Activated CD8-positive, alpha-beta memory T cell treated with anti-CD3 and anti-CD28 coated beads, Interleukin-2, amount 10 ng/mL, durations not matched to agents 7 days and 5 days (primary cell): ENCODE measurements around the gene EMILIN2. TPM values are rescaled to one million over a fixed set of nuclear protein-coding genes. Genes with fewer than 3 reads are reported as not detected.

ENCODE experiments used
- ATAC-seq: fragments of 150-1000 bp; cut with Tn5 transposase; one replicate; pipeline ENCODE4 v1.10.0; 2021; ENCODE audit warnings: moderate library complexity
- CTCF ChIA-PET: fragments of 350-600 bp; sonication (Branson Sonifier 250); formaldehyde crosslinking; loops from one replicate; lab custom pipeline; 2021; ENCODE audit warnings: antibody characterized with exemption; lab: Charles Lee
- DNase-seq: peaks from one replicate; pipeline ENCODE4 v3.0.0-alpha.2; 2020
- H3K27ac Mint-ChIP-seq: one replicate; pipeline ENCODE4 v1.8.0; 2021; ENCODE audit warnings: mild to moderate bottlenecking, mixed read lengths
- H3K27me3 Mint-ChIP-seq: one replicate; pipeline ENCODE4 v1.8.0; 2021; ENCODE audit warnings: mixed read lengths
- H3K36me3 Mint-ChIP-seq: one replicate; pipeline ENCODE4 v1.8.0; 2021; ENCODE audit warnings: mild to moderate bottlenecking, mixed read lengths
- H3K4me1 Mint-ChIP-seq: one replicate; pipeline ENCODE4 v1.8.0; 2021; ENCODE audit warnings: mixed read lengths
- H3K4me3 Mint-ChIP-seq: one replicate; pipeline ENCODE4 v1.8.0; 2021; ENCODE audit warnings: mild to moderate bottlenecking, moderate library complexity, mixed read lengths
- H3K9me3 Mint-ChIP-seq: one replicate; pipeline ENCODE4 v1.8.0; 2022; ENCODE audit warnings: low read depth, mixed read lengths
- total RNA-seq, 2 experiments: library from RNA; stranded (reverse); gene quantifications; one replicate each; pipeline ENCODE4 v1.2.3, GENCODE V29; 2021

The EMILIN2 gene
- total RNA-seq, 2 experiments from 2014 or later = 17.3 to 19.0 TPM

DNA sequence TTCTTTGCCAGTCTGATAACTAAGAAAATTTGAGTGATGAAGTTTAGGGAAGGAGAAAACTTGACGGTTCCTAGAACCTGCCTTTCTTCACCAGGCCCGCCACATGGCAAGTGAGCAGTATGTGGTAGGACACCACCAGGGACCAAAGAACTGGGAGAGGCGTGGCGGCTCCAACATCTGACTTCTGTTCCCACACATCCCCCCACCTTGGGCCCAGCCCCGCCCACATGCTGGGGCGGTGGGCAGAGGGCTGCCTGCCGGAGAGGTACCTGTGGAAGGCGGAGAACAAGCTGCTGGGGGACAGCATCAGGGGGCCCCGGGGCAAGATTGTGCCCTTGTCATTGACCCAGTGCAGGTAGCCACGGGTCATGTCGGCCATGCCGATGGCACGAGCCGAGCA lies 75.0 kb downstream of the EMILIN2 start:
- ATAC-seq = no peak
- no peaks in the 10 kb centered on the region for H3K27me3 Mint-ChIP-seq
- no peak overlapping the region for H3K27ac Mint-ChIP-seq
- H3K9me3 Mint-ChIP-seq = no peaks in the 10 kb centered on the region
- no peak for DNase-seq
- H3K4me1 Mint-ChIP-seq = peaks cover 4% of the 10 kb centered on the region
- CTCF ChIA-PET = interaction anchor here (1.7 kb wide), 1 partner anchor 207 kb away, joined by 5 read pairs; no protein-coding TSS in a partner anchor
- no peak overlapping the region for H3K4me3 Mint-ChIP-seq
- peaks cover 50% of the 10 kb centered on the region for H3K36me3 Mint-ChIP-seq

DNA sequence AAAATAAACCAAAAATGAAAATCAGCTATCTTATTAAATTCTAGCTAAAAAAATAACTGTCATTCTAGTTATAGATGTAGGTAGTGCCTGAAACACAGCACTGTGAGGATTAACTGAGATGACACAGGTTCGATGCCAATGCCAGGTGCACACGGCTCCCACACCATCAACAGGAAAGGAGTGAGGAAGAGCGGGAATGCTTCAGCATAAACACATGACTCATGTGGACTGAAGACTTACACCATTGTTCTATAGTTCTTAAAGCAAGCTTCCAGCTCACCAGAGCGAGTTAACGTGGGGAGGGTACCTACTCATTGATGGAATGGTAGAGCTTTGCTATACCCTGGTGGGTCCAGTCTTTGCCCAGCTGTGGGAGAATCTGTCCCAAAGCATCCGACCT lies 76.7 kb downstream of the EMILIN2 start:
- Mint-ChIP-seq H3K9me3 (no peaks in the 10 kb centered on the region), H3K36me3 (peaks cover 50% of the 10 kb centered on the region), H3K4me3 (no peak overlapping the region), H3K27ac (no peak overlapping the region), H3K4me1 (no peaks in the 10 kb centered on the region), H3K27me3 (no peaks in the 10 kb centered on the region)
- DNase-seq (no peak), ATAC-seq (no peak)
- CTCF ChIA-PET = interaction anchor here (0.8 to 2.8 kb wide), 5 partner anchors 10 to 228 kb away, joined by 3 to 12 read pairs (median 5); no protein-coding TSS in a partner anchor

DNA sequence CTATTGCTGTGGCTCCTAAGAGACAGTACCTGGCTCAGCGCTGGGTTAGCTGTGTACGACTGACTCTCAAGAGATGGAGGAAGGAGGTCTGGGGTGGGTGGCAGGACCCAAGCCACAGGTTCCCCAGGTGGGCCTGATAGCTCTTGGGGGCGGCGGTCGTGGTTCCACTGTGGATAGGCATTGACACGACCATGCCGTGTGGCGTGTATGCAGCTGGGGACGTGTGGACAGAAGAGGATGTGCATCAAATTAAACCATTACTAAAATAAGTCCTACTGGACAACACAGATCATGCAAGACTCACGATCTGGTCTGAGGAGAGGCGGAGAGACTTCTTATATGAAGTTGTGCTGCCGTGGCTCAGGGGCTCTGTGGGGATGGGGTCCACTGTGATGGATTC lies 78.1 kb downstream of the EMILIN2 start:
- DNase-seq (no peak), ATAC-seq (no peak)
- Mint-ChIP-seq H3K4me3 (no peak overlapping the region), H3K9me3 (no peaks in the 10 kb centered on the region), H3K27me3 (no peaks in the 10 kb centered on the region), H3K36me3 (peaks cover 54% of the 10 kb centered on the region), H3K27ac (no peak overlapping the region), H3K4me1 (no peaks in the 10 kb centered on the region)
- CTCF ChIA-PET = interaction anchor here (1.6 to 2.8 kb wide), 4 partner anchors 8 to 227 kb away, joined by 4 to 12 read pairs (median 5); no protein-coding TSS in a partner anchor

DNA sequence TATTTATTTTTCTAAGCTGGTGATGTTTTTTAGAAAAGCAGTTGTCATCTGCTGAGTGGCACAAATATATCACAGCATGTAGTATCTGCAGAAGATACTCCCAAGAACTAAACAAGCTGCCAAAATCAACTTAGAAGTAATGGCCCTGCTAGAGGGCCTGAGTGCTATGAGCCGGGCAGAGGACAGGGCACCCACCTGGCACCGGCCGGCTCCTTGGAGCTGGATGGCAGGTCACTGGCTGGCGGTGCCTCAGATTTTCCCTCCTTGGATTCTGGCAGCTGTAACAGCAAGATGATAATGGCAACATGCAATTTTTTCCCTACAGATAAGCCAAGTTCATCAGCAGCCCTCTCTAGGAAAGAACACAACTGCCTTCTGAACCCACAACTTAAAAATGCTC lies 79.7 kb downstream of the EMILIN2 start:
- no peaks in the 10 kb centered on the region for H3K4me1 Mint-ChIP-seq
- H3K9me3 Mint-ChIP-seq = no peaks in the 10 kb centered on the region
- H3K36me3 Mint-ChIP-seq = peaks cover 52% of the 10 kb centered on the region
- H3K27ac Mint-ChIP-seq = no peak overlapping the region
- no peaks in the 10 kb centered on the region for H3K27me3 Mint-ChIP-seq
- DNase-seq (no peak), ATAC-seq (no peak)
- CTCF ChIA-PET = no interaction called here
- H3K4me3 Mint-ChIP-seq = no peak overlapping the region

DNA sequence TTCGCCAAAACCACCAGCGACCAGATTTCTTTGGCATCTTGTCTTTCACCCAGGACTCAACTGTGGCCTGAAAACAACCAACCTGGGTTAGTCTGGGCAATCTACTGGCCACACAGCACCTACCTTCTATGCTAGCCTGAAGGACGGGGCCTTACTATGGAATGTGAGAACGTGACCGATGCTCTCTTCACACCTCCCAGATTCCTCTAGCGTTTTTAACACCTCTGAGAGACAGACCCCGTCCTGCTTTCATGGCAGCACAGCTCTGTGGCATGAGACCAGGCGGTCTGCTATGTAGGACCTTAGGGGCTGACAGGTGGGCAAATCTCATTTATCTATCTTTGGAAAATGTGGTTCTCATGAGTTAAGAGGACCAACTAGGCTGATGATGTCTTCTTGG lies 80.9 kb downstream of the EMILIN2 start:
- H3K36me3 Mint-ChIP-seq = peaks cover 51% of the 10 kb centered on the region
- ATAC-seq = no peak

DNA sequence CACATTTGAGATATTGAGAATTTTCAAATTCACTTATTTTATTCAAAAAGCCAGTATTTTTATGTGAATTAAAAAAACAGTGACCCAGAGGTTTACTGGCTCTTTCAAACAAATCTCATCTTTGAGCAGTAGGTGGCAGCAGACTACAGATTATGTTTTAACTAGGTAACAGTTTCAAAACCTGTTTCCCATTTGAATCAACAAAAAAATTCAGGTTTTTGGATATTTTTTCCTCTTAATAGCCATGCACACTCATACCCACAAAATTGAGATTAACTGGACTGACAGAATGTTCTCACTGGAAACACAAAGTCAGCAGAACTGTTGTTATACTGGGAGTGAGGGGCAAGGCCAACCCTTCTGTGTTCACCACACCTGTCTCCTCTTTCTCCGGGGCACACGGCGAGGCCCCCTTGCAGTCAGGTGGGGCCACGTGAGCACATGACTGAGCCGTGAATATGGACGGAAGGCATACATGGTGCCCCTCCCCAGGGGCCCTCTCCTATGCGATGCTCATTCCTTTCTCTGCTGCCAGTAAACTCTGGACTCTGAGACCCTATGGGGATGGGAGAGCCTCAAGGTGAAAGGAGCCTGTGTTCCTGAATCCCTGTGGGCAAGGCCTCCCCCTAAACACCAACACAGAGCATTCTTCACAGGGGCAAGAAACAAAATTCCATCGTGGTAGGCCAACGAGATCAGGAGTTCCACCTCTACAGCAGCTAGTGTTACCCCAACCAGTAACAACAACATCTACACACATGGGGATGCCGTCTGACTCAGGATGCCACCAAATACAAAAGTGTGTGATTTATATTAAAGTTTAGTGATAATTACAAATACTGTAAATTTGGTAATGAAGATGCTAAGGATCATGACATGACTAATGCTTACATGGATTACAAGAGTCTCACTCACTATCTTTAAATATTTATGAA lies 85.7 kb downstream of the EMILIN2 start:
- H3K27me3 Mint-ChIP-seq = no peaks in the 10 kb centered on the region
- ATAC-seq = peak; percentile 60
- no peak for DNase-seq
- peak overlapping the region; percentile 76 for H3K27ac Mint-ChIP-seq
- H3K36me3 Mint-ChIP-seq = peaks cover 58% of the 10 kb centered on the region
- no peaks in the 10 kb centered on the region for H3K9me3 Mint-ChIP-seq
- H3K4me1 Mint-ChIP-seq = peaks cover 29% of the 10 kb centered on the region
- H3K4me3 Mint-ChIP-seq = peak overlapping the region; percentile 10
- CTCF ChIA-PET = interaction anchor here (0.7 to 4.5 kb wide), 36 partner anchors 8 to 314 kb away, joined by 3 to 48 read pairs (median 4); no protein-coding TSS in a partner anchor

More for the DNA sequence above, 80.9 kb downstream of the EMILIN2 start:
- Mint-ChIP-seq H3K27ac (no peak overlapping the region), H3K4me3 (no peak overlapping the region), H3K4me1 (peaks cover 5% of the 10 kb centered on the region), H3K27me3 (no peaks in the 10 kb centered on the region), H3K9me3 (no peaks in the 10 kb centered on the region)
- no peak for DNase-seq
- CTCF ChIA-PET = interaction anchor here (0.9 to 2.2 kb wide), 3 partner anchors 66 to 224 kb away, joined by 3 to 6 read pairs (median 3); no protein-coding TSS in a partner anchor

DNA sequence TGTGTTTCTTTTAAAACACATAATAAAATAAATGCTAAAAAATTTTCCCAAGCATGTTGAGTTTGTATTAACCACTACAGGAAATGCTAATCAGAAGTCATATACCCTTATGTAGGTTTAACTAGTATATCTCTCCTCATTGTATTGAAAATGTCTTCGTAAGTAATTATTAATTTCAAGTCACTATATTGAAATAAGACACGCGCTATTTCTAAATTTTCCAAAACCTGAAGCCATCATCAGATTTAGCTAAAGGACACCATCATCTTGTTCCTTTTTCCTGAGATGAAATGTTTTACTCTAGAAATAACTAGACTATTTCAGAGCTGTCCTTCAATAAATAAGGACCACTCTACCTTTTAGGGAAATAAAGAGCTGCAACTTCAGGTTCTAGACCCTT lies 87.2 kb downstream of the EMILIN2 start:
- peaks cover 56% of the 10 kb centered on the region for H3K36me3 Mint-ChIP-seq
- peak overlapping the region; percentile 56 for H3K27ac Mint-ChIP-seq

DNA sequence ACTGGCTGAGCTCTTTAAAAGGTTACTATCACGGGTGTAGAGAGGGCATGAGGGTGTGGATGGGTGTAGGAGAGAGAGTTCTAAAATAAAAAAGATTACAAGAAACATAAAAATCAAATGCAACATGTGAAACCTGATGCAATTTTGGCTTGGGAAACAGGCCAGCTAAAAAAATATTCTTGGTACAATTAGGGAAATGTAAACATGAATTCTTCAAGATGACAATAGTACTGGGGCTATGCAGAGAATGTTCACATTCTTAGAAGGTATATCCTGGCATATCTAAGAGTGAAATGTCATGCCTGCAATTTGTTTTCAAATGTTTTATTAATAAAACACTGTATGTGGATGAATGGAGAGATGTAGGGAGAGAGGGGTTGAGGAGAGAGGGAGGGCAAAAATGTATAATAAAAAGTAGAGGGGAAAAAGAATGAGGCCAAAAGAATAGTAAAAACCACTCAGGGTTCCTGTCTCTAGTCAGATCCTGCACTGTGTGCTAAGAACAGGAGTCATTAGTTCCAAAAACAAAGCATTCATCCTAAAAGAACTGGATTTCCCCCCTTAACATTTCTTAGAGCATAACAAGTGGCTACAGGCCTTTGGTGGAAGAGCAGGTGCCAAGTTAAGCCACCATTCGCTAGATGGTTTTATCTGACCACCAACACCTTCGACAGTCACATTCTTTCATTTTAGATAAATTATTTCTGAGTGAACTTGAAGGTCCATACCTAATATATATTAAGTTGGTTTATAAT lies 88.8 kb downstream of the EMILIN2 start:
- Mint-ChIP-seq H3K4me3 (no peak overlapping the region), H3K36me3 (peaks cover 51% of the 10 kb centered on the region), H3K27me3 (no peaks in the 10 kb centered on the region), H3K27ac (peak overlapping the region; percentile 69), H3K4me1 (peaks cover 31% of the 10 kb centered on the region), H3K9me3 (no peaks in the 10 kb centered on the region)
- ATAC-seq (no peak), DNase-seq (no peak)
- CTCF ChIA-PET = interaction anchor here (0.8 to 4.5 kb wide), 8 partner anchors 14 to 310 kb away, joined by 3 to 48 read pairs (median 5); no protein-coding TSS in a partner anchor

More for the DNA sequence above, 87.2 kb downstream of the EMILIN2 start:
- DNase-seq (no peak), ATAC-seq (no peak)
- CTCF ChIA-PET = interaction anchor here (0.9 to 4.5 kb wide), 20 partner anchors 10 to 312 kb away, joined by 3 to 48 read pairs (median 6); no protein-coding TSS in a partner anchor
- H3K9me3 Mint-ChIP-seq = no peaks in the 10 kb centered on the region
- no peak overlapping the region for H3K4me3 Mint-ChIP-seq
- peaks cover 29% of the 10 kb centered on the region for H3K4me1 Mint-ChIP-seq
- H3K27me3 Mint-ChIP-seq = no peaks in the 10 kb centered on the region

DNA sequence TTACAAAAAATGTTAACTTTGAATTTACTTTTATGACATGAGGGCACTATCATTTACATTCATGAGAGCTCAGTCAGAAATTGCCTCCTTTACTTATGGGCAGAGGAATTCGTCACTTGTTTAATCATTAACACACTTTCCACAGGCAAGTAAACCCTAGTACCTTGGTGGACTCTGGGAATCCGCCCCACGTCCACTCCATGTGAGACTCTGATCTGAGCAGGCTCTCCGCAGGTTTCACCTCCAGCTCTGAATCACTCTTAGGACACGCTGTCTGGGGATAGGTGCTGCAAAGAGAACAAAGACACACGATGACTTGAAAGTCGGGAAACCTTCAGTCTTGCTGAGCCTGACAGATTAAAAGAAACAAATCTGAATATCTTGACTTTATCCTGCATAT lies 92.5 kb downstream of the EMILIN2 start:
- ATAC-seq (no peak), DNase-seq (no peak)
- Mint-ChIP-seq H3K4me1 (peaks cover 27% of the 10 kb centered on the region), H3K4me3 (no peak overlapping the region), H3K9me3 (no peaks in the 10 kb centered on the region), H3K27ac (no peak overlapping the region), H3K27me3 (no peaks in the 10 kb centered on the region), H3K36me3 (peaks cover 42% of the 10 kb centered on the region)
- CTCF ChIA-PET = interaction anchor here (0.9 to 2.8 kb wide), 4 partner anchors 9 to 306 kb away, joined by 3 to 13 read pairs (median 6); no protein-coding TSS in a partner anchor

DNA sequence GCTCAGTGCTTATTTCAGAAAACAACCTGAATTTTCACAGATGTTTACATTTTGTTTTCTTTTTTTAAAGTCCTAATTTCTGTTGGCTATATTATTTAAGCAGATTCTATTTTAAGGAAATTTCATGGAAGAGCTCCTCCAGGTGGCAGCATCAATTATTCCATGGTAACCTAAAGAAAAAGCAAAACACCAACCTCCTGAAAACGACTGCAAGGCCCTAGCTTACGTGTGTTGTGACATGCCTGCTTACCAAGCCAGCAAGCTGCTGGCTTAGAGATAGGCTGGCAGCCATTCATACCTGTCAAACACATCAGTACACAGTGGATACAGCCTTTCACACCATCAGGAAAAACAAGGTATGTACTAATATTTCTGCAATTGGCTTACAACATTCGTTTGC lies 101.2 kb downstream of the EMILIN2 start:
- H3K36me3 Mint-ChIP-seq = peaks cover 55% of the 10 kb centered on the region
- H3K27ac Mint-ChIP-seq = no peak overlapping the region
- H3K27me3 Mint-ChIP-seq = no peaks in the 10 kb centered on the region
- no peak for DNase-seq
- no peak overlapping the region for H3K4me3 Mint-ChIP-seq
- no peak for ATAC-seq
- CTCF ChIA-PET = interaction anchor here (0.7 to 3.3 kb wide), 12 partner anchors 8 to 298 kb away, joined by 3 to 13 read pairs (median 4); no protein-coding TSS in a partner anchor
- H3K9me3 Mint-ChIP-seq = no peaks in the 10 kb centered on the region
- H3K4me1 Mint-ChIP-seq = peaks cover 42% of the 10 kb centered on the region

DNA sequence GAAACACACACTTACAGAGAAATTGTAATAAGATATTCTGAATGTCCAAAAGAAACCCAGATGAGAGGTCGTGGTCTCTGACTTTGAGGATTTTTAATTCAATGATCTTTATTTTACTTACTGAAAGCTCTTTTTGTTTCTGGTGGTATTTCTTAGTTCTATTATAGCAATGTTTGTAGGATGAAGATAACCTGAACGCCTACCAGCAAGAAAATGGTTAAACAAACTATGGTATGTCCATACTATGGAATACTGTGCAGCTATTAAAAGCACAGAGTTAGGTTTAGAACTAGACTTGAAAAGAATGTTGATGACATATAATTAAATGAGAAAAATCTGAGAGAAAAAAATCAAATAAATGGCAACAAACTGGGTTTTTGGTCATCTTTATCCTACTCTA lies 105.8 kb downstream of the EMILIN2 start:
- DNase-seq (no peak), ATAC-seq (no peak)
- Mint-ChIP-seq H3K27me3 (no peaks in the 10 kb centered on the region), H3K9me3 (no peaks in the 10 kb centered on the region), H3K27ac (no peak overlapping the region), H3K4me1 (peaks cover 69% of the 10 kb centered on the region), H3K4me3 (no peak overlapping the region), H3K36me3 (peaks cover 72% of the 10 kb centered on the region)
- CTCF ChIA-PET = interaction anchor here (1.1 to 2.4 kb wide), 2 partner anchors 42 to 177 kb away, joined by 6 to 7 read pairs; no protein-coding TSS in a partner anchor

DNA sequence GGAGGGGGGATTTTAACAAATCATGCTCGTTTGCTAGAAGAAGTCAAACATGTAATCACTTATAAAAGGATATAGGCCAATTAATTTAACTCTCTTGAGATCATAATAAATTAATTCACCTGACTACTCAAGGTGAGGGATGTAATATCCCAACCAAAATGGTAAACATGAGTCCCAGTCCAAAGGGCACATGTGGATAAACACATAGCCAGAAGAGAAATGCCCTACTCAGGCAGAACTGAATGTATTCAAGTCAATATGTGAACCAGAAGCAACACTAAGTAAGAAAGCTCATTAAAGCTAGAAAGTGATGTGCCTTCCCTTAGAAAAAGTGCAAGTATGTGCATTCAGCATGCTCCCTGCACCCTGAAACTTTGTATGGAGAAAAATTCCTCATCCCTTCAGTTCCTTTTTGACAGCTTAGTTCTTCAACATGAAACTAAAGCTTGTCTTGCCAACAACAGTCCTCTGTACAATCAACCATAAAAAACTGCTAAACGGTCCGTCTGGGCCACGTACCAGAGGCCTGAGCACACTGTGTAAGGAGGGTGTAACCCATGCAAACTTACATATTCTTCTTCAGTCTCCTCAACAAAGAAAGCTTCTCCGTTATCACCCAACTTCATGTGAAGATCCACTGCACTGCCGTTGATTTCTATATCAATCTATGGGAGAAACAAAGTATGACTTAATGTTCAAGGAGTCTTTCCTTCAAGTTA lies 107.3 kb downstream of the EMILIN2 start:
- CTCF ChIA-PET = interaction anchor here (1.0 to 2.4 kb wide), 4 partner anchors 9 to 175 kb away, joined by 3 to 8 read pairs (median 5); no protein-coding TSS in a partner anchor
- no peak for DNase-seq
- H3K36me3 Mint-ChIP-seq = peaks cover 79% of the 10 kb centered on the region
- ATAC-seq = no peak
- peak overlapping the region; percentile 53 for H3K27ac Mint-ChIP-seq
- peaks cover 74% of the 10 kb centered on the region for H3K4me1 Mint-ChIP-seq
- no peak overlapping the region for H3K4me3 Mint-ChIP-seq
- H3K9me3 Mint-ChIP-seq = no peaks in the 10 kb centered on the region
- no peaks in the 10 kb centered on the region for H3K27me3 Mint-ChIP-seq
